ENCODE measurements around the gene DNAH3.

DNA sequence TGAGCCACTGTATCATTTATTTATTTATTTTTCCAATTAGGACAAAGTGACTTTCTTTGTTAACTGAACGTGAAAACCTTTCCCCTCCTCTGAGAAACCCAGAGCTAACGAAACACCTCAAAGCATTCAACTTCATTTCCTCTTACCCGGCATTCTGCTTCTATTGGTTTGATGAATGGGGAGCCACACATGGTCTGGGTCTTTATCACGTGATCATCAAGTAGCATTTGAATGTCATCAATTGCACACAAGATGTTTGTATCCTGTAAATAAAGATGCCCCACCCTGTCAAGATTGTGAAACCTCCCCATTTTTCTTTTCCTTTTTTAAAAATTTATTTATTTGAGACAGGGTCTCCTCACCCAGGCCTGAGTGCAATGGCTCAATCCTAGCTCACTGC is 80.1 kb downstream of the DNAH3 start:
- TF ChIP-seq GATA2 (IDR thresholded peaks at IDR 0.05; ENCODE audit: low read depth, low read length) (no peak), GATA3 (IDR thresholded peaks at IDR 0.05; ENCODE audit: low read depth, low read length) (no peak)

Measured in SH-SY5Y (cell line).